ENCODE measurements around the gene RNF125. TPM values are rescaled to one million over a fixed set of nuclear protein-coding genes. Genes with fewer than 3 reads are reported as not detected.

The RNF125 gene
- total RNA-seq, 1 donor from 2014 or later: 1.1 TPM

DNA sequence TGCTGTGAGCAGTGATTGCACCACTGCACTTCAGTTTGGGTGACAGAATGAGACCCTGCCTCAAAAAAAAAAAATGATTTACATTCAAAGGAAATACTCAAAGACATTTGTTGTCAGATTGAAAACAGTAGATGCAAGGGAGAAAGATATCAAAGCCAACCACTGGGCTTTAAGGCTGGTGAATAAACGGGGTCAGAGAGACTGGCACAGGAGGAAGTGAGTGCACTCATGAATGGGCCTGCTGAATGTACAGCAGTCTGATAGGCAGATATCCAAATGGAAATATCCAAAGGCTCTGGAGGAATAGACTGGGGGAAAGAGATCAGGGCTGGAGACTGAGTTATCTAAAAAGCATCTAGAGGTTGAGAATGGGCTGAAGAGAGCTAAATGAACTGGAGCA lies 10.9 kb downstream of the RNF125 start:
- no peak for DNase-seq (ENCODE audit: low read depth, low spot score)
- no peak overlapping the region for H3K4me3 Mint-ChIP-seq
- H3K4me1 Mint-ChIP-seq: no peaks in the 10 kb centered on the region
- no peaks in the 10 kb centered on the region for H3K27me3 Mint-ChIP-seq (ENCODE audit: low read depth)
- H3K9me3 Mint-ChIP-seq: no peaks in the 10 kb centered on the region
- TF ChIP-seq CTCF (conservative IDR thresholded peaks at IDR 0.05): no peak
- H3K27ac Mint-ChIP-seq (ENCODE audit: unreplicated experiment): no peak overlapping the region
- H3K36me3 Mint-ChIP-seq (ENCODE audit: low read depth): no peaks in the 10 kb centered on the region

GRCh38 chr18:32032609-32033008 lies 14.0 kb downstream of the RNF125 start:
- no peak for TF ChIP-seq CTCF (conservative IDR thresholded peaks at IDR 0.05)
- no peaks in the 10 kb centered on the region for H3K9me3 Mint-ChIP-seq
- H3K27ac Mint-ChIP-seq (ENCODE audit: unreplicated experiment): no peak overlapping the region
- no peak overlapping the region for H3K4me3 Mint-ChIP-seq
- H3K4me1 Mint-ChIP-seq: no peaks in the 10 kb centered on the region
- H3K36me3 Mint-ChIP-seq (ENCODE audit: low read depth): peaks cover 1% of the 10 kb centered on the region
- no peaks in the 10 kb centered on the region for H3K27me3 Mint-ChIP-seq (ENCODE audit: low read depth)
- DNase-seq (ENCODE audit: low read depth, low spot score): no peak

DNA sequence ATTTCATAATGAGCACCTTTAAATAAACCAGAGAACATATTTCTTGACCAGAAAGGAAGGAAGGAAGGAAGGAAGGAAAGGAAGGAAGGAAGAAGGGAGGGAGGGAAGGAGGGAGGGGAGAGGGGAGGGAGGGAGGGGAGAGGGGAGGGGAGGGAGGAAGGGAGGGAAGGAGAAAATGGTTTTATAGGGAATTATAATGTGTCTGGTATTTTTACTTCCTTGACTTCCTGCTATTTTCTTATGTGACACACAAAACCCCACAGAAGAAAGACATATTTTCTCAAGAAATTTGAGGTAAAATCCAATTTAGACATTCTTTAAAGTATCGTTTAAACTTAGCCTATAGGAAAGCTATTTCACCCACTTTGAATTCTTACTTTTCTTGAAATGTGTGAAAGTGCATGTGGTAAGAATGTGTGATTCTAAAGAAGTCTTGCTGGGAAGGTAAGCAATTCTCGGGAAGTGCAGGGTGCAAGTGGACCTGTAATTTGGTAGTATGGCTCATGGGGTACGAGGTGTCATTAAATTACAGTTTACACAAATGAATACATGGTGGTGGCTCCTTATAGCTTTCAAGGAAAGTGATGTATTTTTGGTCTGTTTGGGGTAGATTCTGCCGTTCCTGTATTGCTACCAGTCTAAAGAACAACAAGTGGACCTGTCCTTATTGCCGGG lies 18.0 kb downstream of the RNF125 start:
- no peak overlapping the region for H3K4me3 Mint-ChIP-seq
- H3K27ac Mint-ChIP-seq (ENCODE audit: unreplicated experiment): no peak overlapping the region
- no peak for DNase-seq (ENCODE audit: low read depth, low spot score)
- H3K4me1 Mint-ChIP-seq: peaks cover 12% of the 10 kb centered on the region
- H3K36me3 Mint-ChIP-seq (ENCODE audit: low read depth): peaks cover 5% of the 10 kb centered on the region
- no peaks in the 10 kb centered on the region for H3K27me3 Mint-ChIP-seq (ENCODE audit: low read depth)
- no peak for TF ChIP-seq CTCF (conservative IDR thresholded peaks at IDR 0.05)
- no peaks in the 10 kb centered on the region for H3K9me3 Mint-ChIP-seq

DNA sequence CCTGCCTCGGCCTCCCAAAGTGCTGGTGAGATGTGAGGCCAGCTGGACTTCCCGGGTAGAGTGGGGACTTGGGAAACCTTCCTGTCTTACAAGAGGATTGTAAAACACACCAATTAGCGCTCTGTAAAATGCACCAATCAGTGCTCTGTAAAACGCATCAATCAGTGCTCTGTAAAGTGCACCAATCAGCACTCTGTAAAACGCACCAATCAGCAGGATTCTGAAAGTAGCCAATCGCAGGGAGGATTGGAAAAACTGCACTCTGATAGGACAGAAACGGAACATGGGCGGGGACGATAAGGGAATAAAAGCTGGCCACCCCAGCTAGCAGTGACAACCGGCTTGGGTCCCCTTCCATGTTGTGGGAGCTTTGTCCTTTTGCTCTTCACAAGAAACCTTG lies 19.0 kb downstream of the RNF125 start:
- no peak for TF ChIP-seq CTCF (conservative IDR thresholded peaks at IDR 0.05)
- H3K27me3 Mint-ChIP-seq (ENCODE audit: low read depth): no peaks in the 10 kb centered on the region
- peaks cover 2% of the 10 kb centered on the region for H3K9me3 Mint-ChIP-seq
- H3K36me3 Mint-ChIP-seq (ENCODE audit: low read depth): peaks cover 5% of the 10 kb centered on the region
- H3K4me3 Mint-ChIP-seq: no peak overlapping the region
- peaks cover 15% of the 10 kb centered on the region for H3K4me1 Mint-ChIP-seq
- DNase-seq (ENCODE audit: low read depth, low spot score): no peak
- H3K27ac Mint-ChIP-seq (ENCODE audit: unreplicated experiment): no peak overlapping the region

DNA sequence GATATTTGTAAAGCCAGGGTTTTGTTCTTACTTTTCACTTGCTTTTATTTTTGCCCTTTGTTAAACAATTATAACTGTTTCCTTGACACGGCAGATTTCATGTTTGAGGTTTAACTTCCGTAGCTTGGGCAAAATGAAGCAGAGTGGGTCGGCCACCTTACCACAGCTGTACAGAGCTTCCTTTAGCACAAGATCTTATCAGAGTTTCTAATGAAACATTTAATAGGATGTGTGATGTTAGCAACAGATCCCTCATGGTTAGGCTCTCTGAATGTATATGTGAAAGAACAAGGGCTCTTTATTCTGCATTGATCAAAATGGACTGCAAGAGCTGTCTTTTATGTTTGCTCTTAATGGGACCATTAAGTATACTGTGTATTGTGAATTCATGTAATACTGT lies 22.3 kb downstream of the RNF125 start:
- Mint-ChIP-seq H3K9me3 (peaks cover 2% of the 10 kb centered on the region), H3K36me3 (ENCODE audit: low read depth) (peaks cover 5% of the 10 kb centered on the region), H3K4me1 (peaks cover 15% of the 10 kb centered on the region), H3K27me3 (ENCODE audit: low read depth) (no peaks in the 10 kb centered on the region), H3K4me3 (peak overlapping the region; percentile 24), H3K27ac (ENCODE audit: unreplicated experiment) (peak overlapping the region; percentile 91)
- no peak for TF ChIP-seq CTCF (conservative IDR thresholded peaks at IDR 0.05)
- no peak for DNase-seq (ENCODE audit: low read depth, low spot score)
